Hematopoietic multipotent progenitor cell treated with erythropoietin and hydrocortisone succinate and interleukin-3 and kit ligand, for 17 days (in vitro differentiated cells): ENCODE data around the gene ARHGAP25.

Experiments
- DNase-seq: peaks from one replicate; pipeline ENCODE4 v3.0.0-alpha.2; 2015; ENCODE audit warnings: low spot score

ARHGAP25 gene

DNA sequence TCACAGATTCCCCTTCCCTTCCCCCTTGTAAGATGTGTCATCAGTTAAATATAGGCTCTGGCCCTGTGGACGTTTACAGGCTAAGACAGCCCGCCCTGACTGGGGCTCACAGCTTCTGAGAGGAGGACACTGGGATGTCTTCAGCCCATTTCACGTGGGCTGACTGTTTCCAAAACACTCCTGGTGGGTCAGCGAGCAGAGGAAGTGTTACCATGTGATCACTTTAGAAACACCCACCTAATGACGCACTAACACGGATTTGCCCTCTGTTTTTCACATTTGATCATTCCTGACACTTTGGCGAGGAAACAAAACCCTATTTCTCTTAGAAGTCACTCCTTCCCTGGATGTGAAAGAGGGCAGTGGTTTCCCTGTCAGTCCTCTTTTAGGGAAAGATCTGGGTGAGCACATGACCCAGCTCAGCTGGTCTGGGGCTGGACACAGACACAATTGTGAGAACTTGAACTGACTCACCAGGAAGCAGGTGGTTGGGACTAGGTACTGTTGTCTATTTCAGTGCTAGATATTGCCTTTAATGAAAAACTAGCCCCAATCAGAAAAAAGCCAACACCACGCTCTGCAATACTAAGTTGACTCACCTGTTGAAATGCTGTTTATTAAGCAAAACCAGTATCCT lies 97.7 kb downstream of the ARHGAP25 start:
- peak; percentile 20 for DNase-seq

DNA sequence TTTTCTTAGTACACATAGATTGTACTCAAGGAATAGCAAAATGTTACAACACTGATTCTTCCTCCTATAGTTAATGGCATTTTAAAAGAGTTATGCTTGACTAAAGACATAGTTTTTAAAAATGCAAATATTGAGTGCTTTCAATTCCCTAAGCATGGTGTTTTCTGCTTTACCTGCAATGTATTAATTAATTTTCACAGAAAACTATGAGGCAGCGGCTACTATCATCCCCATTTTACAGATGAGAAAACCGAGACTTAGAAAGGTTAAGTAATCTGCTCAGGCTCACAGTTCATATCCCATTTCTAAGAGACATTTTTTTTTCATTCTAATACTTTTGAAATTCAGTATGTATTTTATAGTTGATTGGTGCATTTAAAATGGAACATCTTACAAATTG lies 98.6 kb downstream of the ARHGAP25 start:
- DNase-seq: no peak

DNA sequence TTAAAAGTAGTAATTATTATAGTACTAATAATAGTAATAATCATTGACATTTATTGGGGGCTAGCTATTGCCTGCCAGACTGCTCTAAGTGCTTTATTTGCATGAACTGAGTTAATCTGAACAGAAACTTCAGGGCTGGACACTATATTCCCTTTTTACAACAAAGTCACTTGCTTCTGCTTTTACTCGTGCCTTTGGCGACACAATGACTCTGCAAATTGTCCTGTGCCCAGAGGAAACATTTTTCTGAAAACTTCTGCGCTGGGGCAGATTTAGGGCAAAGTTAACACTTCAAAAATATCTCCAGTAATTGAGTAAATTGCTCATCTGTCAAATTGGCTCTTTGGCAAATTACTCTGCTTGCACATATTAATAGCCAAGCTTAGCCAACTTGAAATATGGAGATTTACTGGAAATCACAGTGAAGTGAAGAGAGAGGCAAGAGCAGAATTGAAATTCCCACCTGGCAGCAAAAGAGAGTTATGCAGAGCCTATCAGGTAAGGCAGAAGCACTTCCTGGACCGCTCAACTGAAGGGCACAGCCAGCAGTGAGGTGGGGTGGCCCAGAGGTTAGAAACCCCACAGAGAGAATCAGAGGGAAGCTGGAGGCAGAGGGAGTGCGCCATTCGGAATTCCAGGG lies 100.2 kb downstream of the ARHGAP25 start:
- peak; percentile 62 for DNase-seq

DNA sequence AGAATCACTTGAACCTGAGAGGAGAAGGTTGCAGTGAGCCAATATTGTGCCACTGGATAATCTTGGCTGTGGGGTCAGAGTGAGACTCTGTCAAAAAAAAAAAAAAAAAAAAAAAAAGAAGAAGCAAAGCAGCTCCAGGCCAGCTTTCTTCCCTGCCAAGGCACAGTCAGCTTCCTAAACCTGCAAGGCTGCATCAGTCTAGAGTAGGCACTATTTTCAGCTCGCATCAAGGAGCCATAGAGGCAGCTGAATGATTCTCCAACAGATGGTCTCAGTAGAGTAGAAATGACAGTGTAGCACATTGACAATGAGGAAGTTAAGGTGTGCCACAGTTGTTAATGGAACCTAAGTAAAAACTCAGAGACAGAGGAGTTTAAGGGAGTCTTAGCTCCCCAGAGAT lies 101.0 kb downstream of the ARHGAP25 start:
- no peak for DNase-seq

DNA sequence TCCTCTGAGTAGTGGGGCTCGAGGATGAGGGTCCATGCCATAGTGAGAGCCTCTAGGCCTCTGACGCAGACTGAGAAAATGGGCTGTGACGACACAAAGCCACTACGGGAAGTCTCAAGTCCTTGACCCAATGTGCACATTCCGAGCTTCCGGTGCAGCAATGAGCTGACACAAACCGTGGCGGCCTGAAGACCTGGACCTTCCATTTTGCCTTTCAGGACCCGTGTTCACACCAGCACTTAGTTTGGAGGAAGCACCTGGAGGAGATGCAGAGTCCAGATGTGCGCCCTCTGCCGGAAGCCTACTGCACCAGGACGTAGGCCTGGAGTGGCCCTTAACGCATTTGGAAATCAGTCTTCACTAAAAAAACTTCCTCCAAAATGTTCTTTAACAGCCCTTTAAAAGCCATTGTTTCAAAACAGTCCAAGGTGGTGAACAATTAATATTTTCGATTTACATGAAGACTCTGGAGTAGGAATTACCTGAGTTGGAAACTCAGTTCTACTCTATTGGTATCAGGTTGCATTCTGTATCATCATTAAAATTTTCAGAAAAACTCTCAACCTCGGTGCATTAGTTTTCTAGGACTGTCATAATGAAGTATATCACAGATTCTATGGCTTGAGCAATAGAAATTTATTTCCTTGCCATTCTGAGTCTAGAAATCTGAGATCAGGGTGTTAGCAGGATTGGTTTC lies 102.7 kb downstream of the ARHGAP25 start:
- peak; percentile 86 for DNase-seq

DNA sequence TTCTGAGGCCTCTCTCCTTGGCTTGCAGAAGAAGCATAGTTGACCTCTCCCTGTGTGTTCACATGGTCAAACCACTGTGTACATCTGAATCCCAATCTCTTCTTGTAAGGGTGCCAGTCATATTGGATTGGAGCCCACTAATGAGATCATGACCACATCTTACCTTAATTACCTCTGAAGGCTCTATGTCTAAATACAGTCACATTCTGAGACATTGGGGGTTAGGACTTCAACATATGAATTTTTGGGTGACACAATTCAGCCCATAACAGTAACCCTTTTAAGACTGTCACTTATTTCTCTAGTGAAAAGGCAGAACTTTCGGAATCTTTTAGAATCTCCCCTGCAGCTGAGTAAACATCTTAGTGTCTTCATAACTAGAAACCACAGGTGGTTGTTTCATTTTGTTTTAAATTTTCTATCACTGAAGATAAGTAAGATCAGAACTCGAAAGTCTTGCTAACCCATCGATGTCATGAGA lies 103.3 kb downstream of the ARHGAP25 start:
- DNase-seq: no peak

DNA sequence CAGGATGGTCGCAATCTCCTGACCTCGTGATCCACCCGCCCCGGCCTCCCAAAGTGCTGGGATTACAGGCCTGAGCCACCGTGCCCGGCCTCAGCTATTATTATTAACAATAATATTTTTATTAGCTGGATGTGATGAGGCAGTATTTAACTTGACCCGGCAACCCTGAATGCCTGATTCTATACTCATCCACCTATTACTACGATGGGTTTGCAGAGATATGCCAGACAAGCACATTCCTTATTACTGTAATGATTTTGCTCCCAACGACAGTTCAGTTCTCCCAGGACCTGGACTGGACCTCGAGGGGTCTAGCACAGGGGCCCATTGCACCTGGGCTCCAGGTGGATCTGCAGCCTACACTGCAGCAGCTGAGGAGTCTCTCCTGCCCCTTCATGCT lies 104.0 kb downstream of the ARHGAP25 start:
- DNase-seq: no peak

DNA sequence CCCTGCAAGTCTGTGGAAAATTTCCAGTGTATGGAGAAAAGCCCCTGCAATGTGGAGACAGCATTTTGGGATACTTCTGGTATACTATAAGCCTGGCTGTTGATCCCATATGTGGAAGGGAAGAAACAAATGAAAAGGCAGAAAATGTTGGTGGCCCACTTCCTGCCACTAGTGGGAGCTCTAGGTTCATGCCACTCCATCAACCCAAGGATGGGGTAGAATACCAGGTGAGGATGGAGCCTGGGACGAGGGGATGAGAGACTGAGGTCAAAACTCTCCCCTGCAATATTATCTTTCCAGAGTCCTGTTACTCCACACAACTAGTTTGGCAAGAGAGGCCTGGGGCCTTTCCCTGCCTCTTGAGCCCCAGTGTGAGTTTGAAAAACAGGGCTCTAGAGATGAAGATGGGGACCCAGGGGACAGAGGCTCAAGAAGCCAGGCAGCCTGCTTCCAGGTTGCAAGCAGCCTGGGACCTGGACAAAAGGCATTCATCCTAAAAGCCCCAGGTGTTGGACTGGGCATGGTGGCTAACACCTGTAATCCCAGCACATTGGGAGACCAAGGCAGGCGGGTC lies 104.7 kb downstream of the ARHGAP25 start:
- peak; percentile 53 for DNase-seq

DNA sequence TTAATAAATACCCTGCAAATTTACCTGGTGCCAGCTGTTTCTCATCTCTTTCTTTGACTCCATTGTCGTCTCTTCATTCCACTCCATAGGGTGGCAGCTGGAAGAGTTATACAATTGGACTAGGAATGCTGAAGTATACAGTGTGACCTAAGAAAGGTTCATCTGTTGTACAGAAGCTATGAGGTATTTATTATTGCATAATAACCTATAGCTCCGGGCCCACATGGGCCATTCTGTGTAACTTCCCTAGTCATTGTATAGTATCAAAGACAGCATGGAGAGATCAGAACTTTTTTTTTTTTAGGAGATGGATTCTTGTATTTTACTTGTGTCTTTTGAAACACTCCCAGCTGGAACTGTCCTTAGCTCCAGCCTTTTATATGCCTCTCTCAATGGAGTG lies 110.4 kb downstream of the ARHGAP25 start:
- no peak for DNase-seq

DNA sequence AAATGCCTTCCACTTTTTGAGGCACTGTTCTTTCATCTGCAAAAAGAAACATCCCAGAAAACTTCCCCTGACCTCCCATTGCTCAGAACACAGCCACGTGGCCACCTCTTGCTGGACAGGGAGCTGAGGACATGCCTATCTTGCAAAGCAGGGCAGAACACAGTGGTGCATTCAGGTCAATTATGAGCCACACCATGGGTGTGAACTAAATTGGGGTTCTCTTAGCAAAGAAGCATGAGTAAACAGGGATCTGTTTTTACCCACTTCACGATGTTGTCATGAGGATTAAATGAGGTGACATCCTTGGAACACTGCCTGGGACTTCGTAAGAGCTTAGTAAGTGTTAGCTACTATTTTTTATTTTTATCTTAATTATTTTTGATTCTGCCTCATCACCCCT lies 111.5 kb downstream of the ARHGAP25 start:
- no peak for DNase-seq

DNA sequence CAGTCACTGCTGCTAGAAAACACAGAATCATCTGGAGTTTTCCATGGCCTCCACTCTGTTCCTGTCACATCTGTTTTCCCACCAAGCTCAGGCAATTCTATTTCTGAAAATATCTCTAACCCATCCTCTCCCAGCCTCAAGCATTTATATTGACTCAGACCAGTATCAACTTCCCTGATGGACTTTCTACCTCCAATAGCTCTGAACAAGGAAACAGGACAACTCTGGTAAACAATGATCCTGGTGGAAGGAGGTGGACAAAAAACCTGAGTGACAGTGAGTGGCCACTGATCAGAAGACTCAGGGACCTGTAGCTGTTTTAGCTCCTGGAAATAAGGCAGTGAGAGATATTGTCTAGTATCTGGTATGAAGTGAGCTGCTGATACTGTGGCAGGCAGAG lies 113.1 kb downstream of the ARHGAP25 start:
- no peak for DNase-seq

DNA sequence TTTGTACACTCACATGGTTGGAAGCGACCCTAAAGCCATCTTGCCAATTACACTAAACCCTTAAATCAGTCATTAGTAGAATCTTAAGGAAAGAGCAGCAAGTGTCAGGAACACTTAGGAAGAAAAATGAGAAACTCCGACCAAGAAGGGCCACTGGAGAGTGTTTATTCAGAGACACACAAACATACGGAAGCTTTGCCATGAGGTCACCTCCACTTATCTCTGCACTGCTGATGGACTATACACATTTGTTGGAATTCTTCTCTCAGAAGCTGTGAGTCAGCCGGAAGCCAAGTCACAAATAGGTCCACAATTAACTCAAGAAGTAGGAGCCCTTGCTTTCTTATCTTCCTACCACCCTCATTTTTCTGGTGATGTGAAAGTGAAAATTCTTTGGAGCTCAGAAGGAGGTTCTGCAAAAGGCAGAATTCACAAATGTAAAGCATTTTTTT lies 115.0 kb downstream of the ARHGAP25 start:
- no peak for DNase-seq

DNA sequence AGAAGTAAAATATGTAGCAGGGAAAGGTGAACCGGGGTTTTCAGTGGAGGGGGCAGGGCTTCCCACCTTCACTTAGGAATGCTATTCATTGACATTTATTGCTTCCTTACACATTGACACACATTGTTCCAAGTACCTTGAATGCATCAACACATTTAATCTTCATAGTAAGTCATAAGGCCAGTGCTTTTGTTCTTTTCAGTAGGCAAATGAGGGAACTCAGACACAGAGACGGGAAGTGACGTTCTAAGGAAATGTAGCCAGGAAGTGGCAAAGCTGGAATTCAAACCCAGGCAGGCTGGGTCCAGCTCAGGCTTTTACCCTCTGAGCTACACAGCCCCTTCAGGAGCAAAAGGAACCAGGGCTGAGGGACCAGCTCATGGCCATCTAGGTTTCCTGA lies 115.9 kb downstream of the ARHGAP25 start:
- DNase-seq: no peak

DNA sequence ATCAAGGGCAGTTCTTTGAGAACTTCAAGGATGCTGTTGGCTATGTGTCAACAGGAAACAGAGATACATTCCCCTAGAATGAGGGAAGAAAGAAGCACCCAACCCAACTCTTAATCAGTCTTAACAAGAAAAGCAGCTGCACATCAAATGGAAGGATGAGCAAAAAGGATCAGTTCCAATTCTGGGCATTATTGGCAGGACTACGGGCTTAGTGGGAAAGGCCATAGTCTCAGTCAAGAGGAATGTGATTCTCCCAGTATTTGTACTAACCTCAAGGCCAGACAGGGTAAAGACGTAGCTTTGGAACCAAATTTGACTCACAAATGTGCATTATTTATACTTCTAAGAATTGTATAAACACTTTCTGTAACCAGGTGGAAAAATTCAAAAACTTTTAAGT lies 118.4 kb downstream of the ARHGAP25 start:
- no peak for DNase-seq

DNA sequence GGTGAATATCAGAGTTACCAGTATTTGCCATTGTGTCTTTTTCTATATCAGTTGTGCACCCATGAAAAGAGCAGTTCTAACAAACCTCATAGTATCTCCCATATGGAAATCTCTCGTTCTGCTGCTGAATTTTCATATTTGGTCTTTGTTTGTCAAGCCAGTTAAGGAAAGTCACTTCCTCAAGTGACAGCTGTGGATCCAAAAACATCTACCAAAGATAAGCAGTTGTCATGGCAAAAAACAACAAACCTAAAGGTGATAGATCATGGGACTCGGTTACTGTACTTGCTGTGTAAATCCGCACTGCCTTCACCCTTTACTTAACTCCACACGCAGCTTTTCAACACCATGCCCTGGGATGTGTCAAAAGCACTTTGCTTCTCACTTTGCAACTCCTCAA lies 119.3 kb downstream of the ARHGAP25 start:
- no peak for DNase-seq

DNA sequence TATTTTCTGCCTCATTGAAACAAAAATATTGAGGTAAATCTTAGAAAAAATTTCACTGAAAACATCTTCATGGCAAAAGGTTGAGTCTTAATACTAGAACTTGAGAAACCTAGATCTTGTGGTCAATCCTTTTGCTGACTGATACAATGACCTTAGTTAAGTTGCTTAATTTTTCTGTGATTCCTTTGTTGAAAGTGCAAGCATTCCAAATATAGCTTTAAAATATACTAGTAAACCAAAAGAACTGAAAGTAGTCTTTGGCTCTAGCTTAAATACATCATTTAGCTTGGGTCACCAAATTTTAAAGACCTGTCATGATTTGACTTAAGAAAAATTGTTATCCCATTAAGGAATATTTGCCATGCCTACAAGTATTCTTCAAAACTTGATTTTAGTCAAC lies 119.9 kb downstream of the ARHGAP25 start:
- DNase-seq: no peak

DNA sequence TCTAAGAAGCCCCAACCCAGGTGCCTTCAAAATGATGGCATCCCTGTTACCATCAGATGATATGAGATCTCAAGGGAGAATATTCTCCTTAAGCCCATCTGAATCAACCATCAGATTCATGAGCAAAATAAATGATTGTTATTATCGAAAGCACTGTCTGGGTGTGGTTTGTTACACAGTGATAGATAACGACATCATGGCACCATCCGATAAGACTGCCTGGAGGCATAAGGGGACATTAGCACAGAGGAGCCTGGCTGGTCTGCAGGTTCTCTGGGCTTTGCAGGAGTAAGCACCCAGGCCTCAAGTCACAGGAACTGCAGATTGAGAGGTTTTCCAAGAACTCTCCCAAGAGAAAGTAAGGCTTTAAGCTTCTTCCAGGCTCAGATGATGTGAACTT lies 120.9 kb downstream of the ARHGAP25 start:
- DNase-seq: no peak

DNA sequence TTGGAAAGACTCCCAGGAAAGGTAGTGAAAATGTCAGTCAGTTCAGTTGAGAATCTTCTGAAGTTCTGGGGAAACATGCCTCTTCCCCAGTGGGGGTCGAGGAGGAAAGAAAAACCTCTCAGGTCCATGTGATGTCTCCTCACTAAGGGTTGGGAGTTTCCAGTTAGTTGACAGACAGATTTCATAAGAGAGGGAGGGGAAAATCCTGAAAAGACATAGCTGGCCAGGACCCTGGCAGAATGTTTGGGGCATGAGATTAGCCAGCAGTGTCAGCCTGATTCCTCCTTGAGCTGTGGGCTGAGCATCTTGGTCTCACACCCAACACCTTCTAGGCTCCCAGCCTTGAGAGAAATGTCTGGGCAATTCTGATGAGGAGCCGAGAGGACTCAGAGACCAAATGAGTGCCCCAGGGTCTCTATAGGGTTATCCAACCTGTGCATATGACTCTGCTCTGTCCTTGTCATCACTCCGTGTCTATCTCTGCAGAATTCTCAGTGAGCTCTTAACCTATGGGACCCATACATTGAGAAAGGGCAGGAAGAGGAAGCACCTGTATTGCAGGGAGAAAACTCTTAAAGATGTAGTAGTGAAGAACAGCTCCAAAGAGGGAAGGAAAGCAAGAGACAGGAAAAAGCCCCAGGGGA lies 122.7 kb downstream of the ARHGAP25 start:
- DNase-seq: no peak

DNA sequence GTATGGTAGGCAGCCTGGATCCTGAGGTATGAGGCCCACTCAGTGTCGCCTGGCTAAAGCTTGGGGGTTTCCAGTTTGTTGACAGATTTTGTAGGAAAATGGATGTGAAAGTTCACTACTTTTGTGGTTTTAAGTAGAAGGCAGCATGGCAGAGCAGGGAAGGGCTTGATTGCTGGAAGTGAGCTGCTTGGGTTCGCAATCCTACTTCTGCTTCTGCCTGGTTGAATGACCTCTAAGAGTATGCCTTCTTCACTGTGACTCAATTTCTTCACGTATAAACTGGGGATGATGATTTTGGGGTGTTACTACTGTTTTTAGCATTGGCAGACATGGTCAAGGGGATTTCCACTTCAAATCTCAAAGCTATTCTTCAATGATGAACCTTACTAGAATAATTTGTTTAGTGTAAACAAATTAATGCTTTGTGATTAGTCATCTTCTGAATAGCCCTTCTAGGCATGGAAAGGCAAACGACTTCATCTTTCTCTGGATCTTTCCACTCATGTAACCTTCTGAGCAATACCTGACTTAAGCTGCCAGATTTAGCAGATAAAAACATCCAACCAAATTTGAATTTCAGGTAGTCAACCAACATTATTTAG lies 123.3 kb downstream of the ARHGAP25 start:
- no peak for DNase-seq

DNA sequence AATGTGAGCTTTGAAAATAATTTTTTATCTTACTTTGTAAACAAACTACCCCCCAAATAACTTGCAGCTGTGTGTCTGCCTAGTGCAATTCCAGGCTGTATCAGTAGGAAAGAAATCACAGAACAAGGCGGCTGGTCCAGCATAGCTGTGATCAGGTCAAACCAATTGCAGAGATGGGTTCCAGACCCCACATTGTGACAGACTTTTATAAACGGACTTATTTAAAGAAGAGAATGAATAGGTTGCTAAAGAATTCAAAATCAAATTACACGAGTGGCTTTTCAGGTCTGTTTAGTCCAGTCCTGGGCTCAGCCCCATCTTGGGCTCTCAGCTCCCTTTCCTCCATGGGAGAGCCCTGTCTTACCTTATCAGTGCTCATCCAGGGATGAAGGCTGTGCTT lies 125.5 kb downstream of the ARHGAP25 start:
- DNase-seq: no peak

DNA sequence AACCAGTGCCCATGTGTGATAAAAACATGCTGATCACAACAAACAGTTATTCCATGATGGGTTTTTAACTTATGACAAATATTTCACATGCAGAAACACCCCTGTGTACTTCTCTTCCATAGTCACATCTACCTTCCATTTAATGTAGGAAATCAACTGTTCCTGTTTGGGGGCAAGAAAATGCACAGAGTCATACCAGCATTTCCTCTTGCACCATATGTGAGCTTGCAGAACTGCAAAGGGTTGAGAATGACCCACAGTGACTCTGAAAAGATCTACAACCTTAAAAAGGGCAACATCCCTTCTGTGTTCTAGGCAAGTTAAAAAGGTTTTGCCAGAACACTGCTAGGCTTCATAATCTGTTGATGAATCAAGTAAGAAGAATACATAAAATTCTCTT lies 126.7 kb downstream of the ARHGAP25 start:
- no peak for DNase-seq

DNA sequence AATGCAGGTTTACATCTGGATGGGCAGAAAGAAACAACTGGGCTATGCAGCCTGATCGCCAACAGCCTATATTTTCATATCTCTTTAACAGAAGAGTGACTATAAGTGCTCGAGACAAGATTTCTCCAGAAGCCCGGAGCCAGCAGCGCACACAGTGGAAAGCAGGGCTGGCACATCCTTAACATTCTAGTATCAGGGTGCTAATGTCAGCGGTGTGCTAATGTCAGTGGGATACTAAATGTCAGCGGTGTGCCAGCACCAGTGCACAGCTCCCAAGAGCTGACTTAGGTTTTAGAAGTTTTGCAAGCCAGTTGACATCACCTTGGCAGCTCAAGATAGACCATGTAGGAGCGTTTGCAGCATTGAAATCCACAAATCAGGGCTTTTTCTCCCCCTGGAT lies 128.3 kb downstream of the ARHGAP25 start:
- no peak for DNase-seq
